D721Med (cell line): ENCODE results near the gene BMPR1B.

Experiments used
- DNase-seq: peaks from one replicate; pipeline ENCODE4 v3.0.0; 2011; ENCODE audit warnings: low spot score; ENCODE audit not compliant: insufficient read length
- FAIRE-seq: peaks from 2 replicates; lab custom pipeline; 2011; peaks lifted over from hg19 to GRCh38; lab: Jason Lieb, UNC
- CTCF ChIP-seq: IDR thresholded peaks from 2 replicates; pipeline ENCODE4 v1.5.1; 2012; ENCODE audit warnings: mild to moderate bottlenecking, control low read depth; ENCODE audit not compliant: insufficient read depth; ENCODE audit errors: missing control alignments

The BMPR1B gene

GRCh38 chr4:94724016-94724790 is 33.6 kb upstream of the BMPR1B start:
- TF ChIP-seq CTCF: no peak
- no peak for DNase-seq
- no peak for FAIRE-seq

DNA sequence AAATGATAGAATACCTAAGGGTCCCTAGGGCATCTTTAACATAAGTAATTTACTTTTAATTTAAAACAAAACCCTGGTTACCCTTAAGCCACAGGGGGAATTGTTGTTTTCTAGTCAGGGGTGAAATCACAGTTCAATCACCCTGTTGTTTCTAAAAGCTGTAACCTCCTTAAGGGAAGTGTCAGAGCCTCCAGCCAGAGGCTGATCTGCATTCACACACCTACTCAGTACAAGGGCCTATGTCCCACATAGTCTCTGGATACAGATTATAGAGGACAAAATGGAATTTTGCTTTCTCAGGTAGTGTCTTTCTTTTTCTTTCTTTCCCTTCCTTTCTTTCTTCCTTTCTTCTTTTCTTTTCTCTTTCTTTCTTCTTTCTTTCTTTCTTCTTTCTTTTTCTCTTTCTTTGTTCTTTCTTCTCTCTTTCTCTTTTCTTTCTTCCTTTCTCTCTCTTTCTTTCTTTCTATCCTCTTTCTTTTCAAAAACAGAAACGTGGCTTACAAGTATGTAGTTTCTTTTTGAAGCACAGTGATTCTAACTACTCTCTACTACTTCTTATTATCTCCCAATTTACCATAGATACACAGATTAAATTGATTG is 31.1 kb upstream of the BMPR1B start:
- FAIRE-seq (no peak), DNase-seq (no peak)
- no peak for TF ChIP-seq CTCF

DNA sequence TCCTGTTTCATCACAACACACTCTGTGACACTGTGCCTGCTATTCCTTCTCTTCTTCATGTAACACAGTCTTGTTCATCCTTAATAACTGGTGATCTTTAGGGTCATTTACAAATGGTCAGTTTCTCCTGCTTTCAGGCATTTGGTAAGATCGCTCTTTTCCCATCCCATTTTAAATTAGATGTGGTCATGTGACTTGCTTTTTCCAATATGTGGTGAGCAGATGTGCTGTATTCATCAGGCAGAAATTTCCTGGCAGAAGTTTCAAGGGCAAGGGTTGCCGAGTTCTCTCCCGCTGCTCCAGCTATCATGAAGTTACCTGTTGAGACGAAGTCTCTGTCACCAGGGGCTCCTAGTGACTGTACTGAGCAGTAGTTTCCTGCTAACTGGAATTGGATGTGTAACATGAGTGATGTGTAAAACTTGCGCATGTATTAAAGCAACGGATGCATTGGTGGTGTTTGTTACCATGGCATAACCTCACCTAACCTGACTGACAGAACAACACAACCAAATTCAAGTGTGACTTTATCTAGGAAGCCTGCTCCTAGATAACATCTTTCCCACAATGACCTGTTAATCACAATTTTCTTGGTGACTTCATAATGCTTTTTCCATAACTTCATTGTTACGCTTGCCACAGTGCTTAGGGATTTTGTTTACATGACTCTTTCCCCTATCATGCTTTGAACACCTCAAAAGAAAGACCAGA is 29.5 kb upstream of the BMPR1B start:
- FAIRE-seq (no peak), DNase-seq (no peak)
- TF ChIP-seq CTCF: no peak

- DNase-seq (no peak), FAIRE-seq (no peak)
- no peak for TF ChIP-seq CTCF
Measured at GRCh38 chr4:94732358-94732698, 25.4 kb upstream of the BMPR1B start.

DNA sequence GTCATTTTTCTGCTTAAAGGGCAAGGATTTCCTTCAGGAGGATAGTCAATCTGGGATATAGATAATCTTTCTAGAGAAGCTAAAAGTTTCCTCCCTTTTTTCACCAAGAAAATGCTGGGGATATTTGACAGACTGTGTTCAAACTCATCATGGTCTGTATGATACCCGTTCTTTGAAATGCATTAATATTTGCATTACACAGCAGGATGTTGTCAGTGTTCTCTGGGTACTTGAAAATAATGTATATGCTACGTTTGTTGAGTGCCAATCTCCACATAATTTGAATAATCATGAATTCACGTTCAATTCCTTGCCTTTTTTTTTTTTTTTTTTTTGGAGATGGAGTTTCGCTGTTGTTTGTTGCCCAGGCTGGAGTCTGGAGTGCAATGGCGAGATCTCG is 18.0 kb upstream of the BMPR1B start:
- DNase-seq (no peak), FAIRE-seq (no peak)
- no peak for TF ChIP-seq CTCF

- TF ChIP-seq CTCF: no peak
- FAIRE-seq (no peak), DNase-seq (no peak)
Measured at GRCh38 chr4:94741304-94741703, 16.5 kb upstream of the BMPR1B start.
